Measurements from ENCODE around the gene TAS2R8.
"Not testable (repeated sequence)": the region's sequence is repeated elsewhere in the genome, so short reads cannot be mapped to it uniquely, and the experiment has no call there.

TAS2R8 gene
- long read RNA-seq, donor 1 = 0 reads
- long read RNA-seq, donor 2 = 0 reads
- long read RNA-seq, donor 3 = 0 reads
- long read RNA-seq, donor 4, partial matches to known transcripts = 0 of 1 reads
- long read RNA-seq, donor 4, other reads (novel, unspliced or antisense) = 0 of 1 reads
- long read RNA-seq, donor 5 = 0 reads
- long read RNA-seq, donor 6 = 0 reads
- long read RNA-seq, donor 7 = 0 reads
- long read RNA-seq, donor 8 = 0 reads

GRCh38 chr12:10807186-10807585 lies at the start of gene TAS2R8:
TAS2R8 (minus strand) TSS chr12:10807286; CDS start chr12:10806980, 306 bp downstream.
- DNase-seq = no peak

- no peak for DNase-seq
Measured at GRCh38 chr12:10855807-10856206, 48.7 kb upstream of the TAS2R8 start.

DNA sequence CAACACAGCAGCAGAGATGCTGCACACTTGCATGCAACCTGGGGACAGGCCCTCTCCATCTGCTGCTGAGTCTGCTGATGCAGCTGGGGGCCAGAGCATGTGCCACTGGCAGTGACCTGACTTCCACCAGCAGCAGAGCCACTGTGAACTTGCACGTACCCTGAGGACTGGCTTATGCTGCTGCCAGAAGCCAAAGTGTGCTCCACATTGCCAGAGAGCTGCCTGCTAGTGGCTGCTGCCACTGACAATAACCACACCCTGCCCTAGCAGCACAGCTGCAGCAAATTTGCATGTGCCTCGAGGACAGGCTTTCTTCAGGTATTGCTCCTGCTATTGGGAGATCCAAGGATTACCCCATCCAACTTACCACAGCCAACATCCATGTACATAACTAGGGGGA lies 46.7 kb upstream of the TAS2R8 start:
- no peak for DNase-seq

DNA sequence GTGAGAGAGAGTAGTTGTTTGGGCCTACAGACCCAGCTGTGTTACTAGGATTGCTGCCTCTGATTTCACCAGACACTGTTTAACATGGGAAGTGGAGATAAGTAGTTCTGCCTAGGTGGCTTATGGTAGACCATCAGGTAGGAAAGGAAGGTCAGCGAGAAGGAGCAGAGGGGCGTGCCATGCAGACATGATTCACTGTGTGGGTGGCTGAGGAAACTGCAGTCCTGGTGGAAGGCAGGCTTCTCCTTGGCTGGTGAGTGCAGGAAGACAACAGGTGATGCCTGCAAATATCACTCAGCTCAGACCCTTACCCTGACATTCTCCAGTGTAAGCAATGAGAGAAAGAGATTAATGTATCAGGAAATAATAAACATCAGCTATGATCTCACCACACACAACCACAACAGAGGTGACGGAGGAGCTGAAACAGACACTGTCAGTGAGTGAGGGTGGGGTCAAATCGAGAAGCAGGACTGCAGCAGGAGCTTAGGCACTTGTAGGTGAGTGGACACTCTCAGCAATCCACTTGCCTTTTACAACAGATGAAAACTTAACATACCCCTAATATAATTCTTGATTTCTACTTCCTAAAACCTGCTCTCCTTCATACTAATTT lies 44.3 kb upstream of the TAS2R8 start:
- no peak for DNase-seq

GRCh38 chr12:10849425-10849878 lies 42.4 kb upstream of the TAS2R8 start, which contains the start of gene PRR4:
PRR4 (minus strand) TSS chr12:10849475; CDS start chr12:10849437, 38 bp downstream.
- no peak for DNase-seq

DNA sequence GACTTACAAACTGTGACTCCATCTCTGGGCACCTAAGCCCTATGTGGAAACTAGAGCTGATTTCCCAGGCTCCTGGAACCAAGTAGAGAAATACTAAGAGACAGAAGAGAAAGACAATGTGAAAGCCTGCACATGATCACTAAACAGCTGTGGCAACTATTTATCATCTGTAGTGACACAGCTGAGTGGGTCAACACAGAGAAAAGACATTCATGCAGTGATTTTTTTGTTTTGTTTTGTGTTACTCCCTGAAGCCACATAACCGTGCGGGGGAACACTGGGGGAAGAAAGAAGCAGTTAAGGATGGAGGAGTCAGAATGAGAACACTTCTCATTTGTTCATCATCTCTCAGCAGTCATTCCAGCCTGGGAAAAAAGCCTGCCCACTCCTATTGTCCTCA lies 40.7 kb upstream of the TAS2R8 start:
- no peak for DNase-seq

GRCh38 chr12:10842862-10843261 lies 35.8 kb upstream of the TAS2R8 start:
- no peak for DNase-seq

- no peak for DNase-seq
Measured at GRCh38 chr12:10838461-10838860, 31.4 kb upstream of the TAS2R8 start.

GRCh38 chr12:10829994-10830393 lies 22.9 kb upstream of the TAS2R8 start:
- DNase-seq = no peak

DNA sequence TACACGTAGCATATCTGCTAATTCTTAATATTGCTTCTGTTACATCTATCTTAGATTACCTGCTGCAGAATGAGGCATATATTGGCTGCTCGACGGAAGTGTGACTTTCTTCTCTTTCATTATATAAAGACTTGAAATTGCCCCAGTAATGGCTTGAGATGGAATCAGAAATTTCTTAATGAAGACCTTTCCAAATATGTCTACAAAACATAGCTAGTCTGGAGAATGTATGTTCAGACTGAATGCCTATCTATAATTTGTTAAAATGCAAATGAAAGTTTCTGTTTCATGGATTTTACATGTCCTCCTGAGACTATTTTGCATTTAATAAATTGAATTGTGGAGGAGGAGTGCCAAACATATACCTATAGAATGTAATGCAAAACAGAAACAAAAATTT lies 19.2 kb upstream of the TAS2R8 start, which contains the start of gene TAS2R10:
Gene TAS2R10, minus strand, starts transcription at position 101 of the 400 bp plus-strand sequence. Its CDS starts 89 bp downstream, at position 12.
- no peak for DNase-seq

GRCh38 chr12:10824957-10825356 lies 17.9 kb upstream of the TAS2R8 start:
- no peak for DNase-seq

DNA sequence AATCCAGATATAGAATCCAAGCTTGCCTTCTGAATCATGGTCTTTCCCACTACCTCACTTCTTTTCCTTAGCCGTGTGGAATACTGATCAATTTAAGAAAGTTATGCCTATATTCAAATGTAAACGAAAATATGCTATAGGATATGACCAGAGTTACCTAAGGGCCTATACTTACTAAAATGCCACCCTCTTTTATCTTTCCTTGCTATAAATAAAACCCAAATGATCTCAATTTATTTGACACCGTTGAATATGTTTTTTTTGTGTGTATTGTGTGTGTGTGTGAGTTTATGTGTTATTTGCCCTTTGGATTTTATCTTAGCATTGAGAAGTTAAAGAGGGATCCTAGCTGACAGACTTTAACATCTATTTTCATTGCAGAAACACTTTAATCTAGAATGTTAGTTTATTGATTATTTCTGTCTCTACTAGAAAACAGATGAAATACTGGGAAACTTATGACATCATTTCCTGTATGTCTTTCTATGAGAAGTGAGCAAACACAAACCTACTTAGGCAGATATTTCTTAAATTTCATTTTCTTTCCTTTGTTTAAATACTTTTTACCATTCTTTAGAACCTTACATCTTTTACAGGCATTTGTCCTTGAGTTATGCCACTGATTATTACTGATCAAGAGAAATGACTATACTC lies 4.9 kb upstream of the TAS2R8 start:
- DNase-seq = no peak

DNA sequence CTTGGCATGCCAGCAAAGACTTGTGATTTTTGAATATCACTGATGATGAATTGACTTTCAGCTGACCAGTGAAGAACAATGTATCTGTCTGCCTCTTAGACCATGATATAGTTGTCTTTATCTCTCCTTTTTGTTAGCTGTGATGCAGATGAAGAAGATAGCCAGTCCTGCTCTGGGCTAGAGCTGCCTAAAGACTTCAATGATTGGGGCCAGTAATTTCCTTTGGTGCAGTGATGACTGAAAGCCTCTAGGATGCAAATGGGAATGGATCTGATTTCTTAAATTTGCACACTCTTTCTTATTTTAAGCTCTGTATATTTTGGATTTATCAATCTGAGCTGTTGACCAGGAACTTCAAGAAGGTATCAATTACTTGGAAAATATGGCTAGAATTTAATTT lies 3.0 kb upstream of the TAS2R8 start, which contains the start of gene TAS2R9:
Gene TAS2R9, minus strand, starts transcription at position 101 of the 400 bp plus-strand sequence. Its CDS starts 93 bp downstream, at position 8.
- DNase-seq = no peak

DNA sequence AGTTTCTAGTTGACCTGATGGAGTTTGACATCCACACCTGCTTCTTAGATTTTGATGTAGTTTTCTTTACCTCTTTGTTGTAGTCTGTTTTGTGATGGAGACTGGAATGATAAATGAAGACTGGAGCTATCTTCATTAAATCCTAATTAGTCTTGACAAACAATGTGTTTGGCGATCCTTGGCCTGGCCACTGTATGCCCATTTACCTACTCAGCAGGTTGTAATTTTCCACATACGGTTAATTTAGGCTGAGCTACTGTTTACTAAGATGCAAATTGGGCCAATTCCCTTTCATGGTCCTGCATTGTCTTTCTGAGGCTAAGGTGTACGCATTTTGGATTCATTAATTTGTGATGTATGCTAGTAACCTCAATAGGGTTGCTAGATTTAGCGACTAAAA lies 4.5 kb downstream of the TAS2R8 start, which contains the start of gene TAS2R7:
Gene TAS2R7, minus strand, starts transcription at position 41 of the 400 bp plus-strand sequence. CDS start 57 bp downstream, outside the sequence.
- DNase-seq = no peak

- no peak for DNase-seq
Measured at GRCh38 chr12:10801741-10802140, 5.3 kb downstream of the TAS2R8 start.

- DNase-seq = no peak
Measured at GRCh38 chr12:10794222-10794621, 12.9 kb downstream of the TAS2R8 start.

GRCh38 chr12:10791769-10792168 lies 15.3 kb downstream of the TAS2R8 start:
- not testable (repeated sequence) for DNase-seq

DNA sequence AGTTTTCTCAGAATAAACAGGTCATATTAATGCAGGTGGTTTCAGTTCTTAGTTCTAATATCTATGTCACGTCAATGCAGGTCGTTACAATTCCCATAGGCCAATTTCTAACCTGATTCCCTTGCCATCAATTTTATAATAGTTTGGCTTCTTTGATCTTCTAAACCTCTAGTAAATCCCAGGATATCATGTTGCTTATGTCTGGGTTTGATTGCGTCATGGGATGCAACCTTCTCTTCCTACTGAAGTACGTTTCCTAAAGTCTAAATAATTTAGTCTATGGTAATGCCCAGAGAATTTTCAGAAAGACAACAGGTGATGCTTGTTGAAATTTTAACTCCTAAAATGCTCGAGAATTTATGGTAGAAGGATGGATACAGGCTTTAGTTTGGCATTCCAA lies 23.8 kb downstream of the TAS2R8 start:
- DNase-seq = no peak

- no peak for DNase-seq
Measured at GRCh38 chr12:10779103-10779502, 28.0 kb downstream of the TAS2R8 start.

- DNase-seq = no peak
Measured at GRCh38 chr12:10771132-10771733, 35.9 kb downstream of the TAS2R8 start.

GRCh38 chr12:10759657-10760056 lies 47.4 kb downstream of the TAS2R8 start:
- DNase-seq = no peak

GRCh38 chr12:10756194-10756593 lies 50.9 kb downstream of the TAS2R8 start:
- no peak for DNase-seq
